Upper lobe of left lung (tissue), 6 donors: ENCODE measurements around the gene FAM118A. TPM values are rescaled to one million over a fixed set of nuclear protein-coding genes. Genes with fewer than 3 reads are reported as not detected.
"Not testable (repeated sequence)": the region's sequence is repeated elsewhere in the genome, so short reads cannot be mapped to it uniquely, and the experiment has no call there.

Source experiments
- ATAC-seq, 2 donors: fragments of 200-7000 bp; cut with Tn5 transposase; one replicate each; pipeline ENCODE4 v1.9.1; 2022; ENCODE audit warnings: mild to moderate bottlenecking in 2 of 2, moderate library complexity in 2 of 2; ENCODE audit not compliant: low FRiP score in 2 of 2
- DNase-seq, 2 donors: peaks; one replicate each; pipeline ENCODE4 v3.0.0-alpha.2; 2019 to 2020
- H3K27ac ChIP-seq, 4 donors: fragments of 200-600 bp; sonication (generic); one replicate each; pipeline ENCODE4 v1.5.1; 2016 to 2019
- H3K27me3 ChIP-seq, 4 donors: fragments of 200-600 bp; sonication (generic); one replicate each; pipeline ENCODE4 v1.5.1; 2017 to 2019
- H3K36me3 ChIP-seq, 4 donors: fragments of 200-600 bp; sonication (generic); one replicate each; pipeline ENCODE4 v1.5.1; 2016 to 2019
- H3K4me1 ChIP-seq, 4 donors: fragments of 200-600 bp; sonication (generic); one replicate each; pipeline ENCODE4 v1.5.1; 2018 to 2019
- H3K4me3 ChIP-seq, 4 donors: fragments of 200-600 bp; sonication (generic); one replicate each; pipeline ENCODE4 v1.5.1; 2017 to 2019; ENCODE audit warnings: mild to moderate bottlenecking in 2 of 4, moderate library complexity in 1 of 4
- H3K9me3 ChIP-seq, 4 donors: fragments of 200-600 bp; sonication (generic); one replicate each; pipeline ENCODE4 v1.5.1; 2018 to 2019
- EP300 ChIP-seq, 4 donors: sonication (generic); formaldehyde crosslinking; IDR thresholded peaks; one replicate each; pipeline ENCODE4 v1.5.1; 2017; ENCODE audit warnings: antibody characterized with exemption in 4 of 4, control low read depth in 2 of 4
- POLR2A ChIP-seq, 4 donors: fragments of 450-650 bp; IDR thresholded peaks; one replicate each; pipeline ENCODE4 v1.5.1; 2016 to 2017; ENCODE audit warnings: antibody characterized with exemption in 4 of 4, mild to moderate bottlenecking in 2 of 4
- POLR2AphosphoS5 ChIP-seq, 2 donors: sonication (generic); formaldehyde crosslinking; IDR thresholded peaks; one replicate each; pipeline ENCODE4 v1.5.1; 2017; ENCODE audit warnings: antibody characterized with exemption in 2 of 2
- WGBS, 2 donors: methylation state at CpG; one replicate each; pipeline ENCODE4 v1.1.5; 2017 to 2018; 5-methylcytosine and 5-hydroxymethylcytosine counted together
- total RNA-seq, 6 donors: library from RNA; depleted of rRNA in 4 of 6; stranded (reverse); fragments of >200 nt in 4 of 6; gene quantifications; one replicate each; pipeline versions ENCODE4 v1.1.0 to v1.2.1, GENCODE V29; 2016 to 2021
- TF ChIP-seq, protein P1 (sequence below), 6 experiments: fragments of 450-650 bp in 4 of 6; fragments of 200-600 bp in 2 of 6; sonication (generic) in 2 of 6; IDR thresholded peaks; one replicate each; pipeline ENCODE4 v1.5.1; 2016 to 2019; ENCODE audit warnings: antibody characterized with exemption in 6 of 6
- donor health status: DM: no; HTN: no; CAD: no; lungs with moderate emphysema.
- donor health status: DM: no; HTN: yes; CAD: no; lungs with severe emphysema.

FAM118A gene
- 100 to 1,000 TPM in 2 of 6 donors, 10 to 100 TPM in 3, 1 to 10 TPM in 1; 9.2 to 161 (median 27.6) TPM for total RNA-seq

DNA sequence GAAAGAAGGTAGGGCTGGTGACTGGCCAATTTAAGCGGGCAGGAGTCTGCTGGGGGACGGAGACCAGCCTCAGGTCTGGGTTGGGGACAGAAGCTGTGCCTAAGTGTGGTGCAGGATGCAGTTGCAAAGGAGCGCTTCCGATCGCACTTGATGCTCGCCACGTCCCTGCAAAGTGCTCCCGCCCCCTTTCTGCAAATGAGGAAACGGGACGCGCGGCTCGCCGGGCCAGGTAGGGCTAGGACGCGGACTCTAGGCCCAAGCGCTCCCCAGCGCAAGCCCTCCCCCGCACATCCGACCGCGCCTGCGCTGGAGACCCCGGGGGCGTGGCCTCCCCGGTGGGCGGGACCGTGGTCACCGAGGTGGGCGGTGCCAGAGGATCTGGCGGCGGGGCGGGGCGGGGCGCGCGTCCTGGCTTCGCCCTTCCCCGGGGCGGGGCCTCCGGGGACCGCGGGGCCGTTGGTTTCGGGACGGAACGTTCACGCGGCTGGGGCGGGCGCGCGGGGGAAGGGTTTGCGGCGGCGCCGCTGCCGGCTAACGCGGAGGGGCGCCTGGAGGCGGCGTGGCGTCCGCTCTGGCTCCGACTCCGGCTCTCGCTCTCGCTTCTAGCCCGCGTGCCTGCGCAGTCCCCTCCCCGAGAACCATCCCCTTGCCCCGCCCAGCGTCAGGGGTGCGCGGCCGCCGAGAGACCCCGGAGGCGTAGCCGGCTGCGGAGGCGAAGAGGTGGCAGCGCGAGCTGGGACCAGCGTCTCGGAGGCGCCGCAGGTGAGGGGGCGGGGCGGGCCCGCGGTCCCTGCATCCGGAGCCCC, at the start of gene FAM118A:
TSS of gene FAM118A (plus strand) at position 513 of the 806 bp plus-strand sequence. CDS start 12,446 bp downstream, outside the sequence.
- peak; percentile 96 to 100 for DNase-seq
- Histone ChIP-seq H3K4me3 (peak within 1 kb of the TSS; percentile 88 to 99 (median 96)), H3K27ac (peak within 1 kb of the TSS; percentile 63 to 91 (median 84)), H3K9me3 (no peaks in the 10 kb centered on the region), H3K36me3 (no peaks in the 10 kb centered on the region), H3K4me1 (peaks cover 19 to 35% (median 21%) of the 10 kb centered on the region in 4 donors), H3K27me3 (no peaks in the 10 kb centered on the region)
- peak; percentile 97 to 98 for ATAC-seq
- TF ChIP-seq POLR2AphosphoS5 (IDR thresholded peaks at IDR 0.05) (peak; percentile 44 to 85), EP300 (IDR thresholded peaks at IDR 0.05) (no peak), POLR2A (IDR thresholded peaks at IDR 0.05) (peak in 2 of 4 donors; percentile 65 to 84)
- TF ChIP-seq, protein P1, sequence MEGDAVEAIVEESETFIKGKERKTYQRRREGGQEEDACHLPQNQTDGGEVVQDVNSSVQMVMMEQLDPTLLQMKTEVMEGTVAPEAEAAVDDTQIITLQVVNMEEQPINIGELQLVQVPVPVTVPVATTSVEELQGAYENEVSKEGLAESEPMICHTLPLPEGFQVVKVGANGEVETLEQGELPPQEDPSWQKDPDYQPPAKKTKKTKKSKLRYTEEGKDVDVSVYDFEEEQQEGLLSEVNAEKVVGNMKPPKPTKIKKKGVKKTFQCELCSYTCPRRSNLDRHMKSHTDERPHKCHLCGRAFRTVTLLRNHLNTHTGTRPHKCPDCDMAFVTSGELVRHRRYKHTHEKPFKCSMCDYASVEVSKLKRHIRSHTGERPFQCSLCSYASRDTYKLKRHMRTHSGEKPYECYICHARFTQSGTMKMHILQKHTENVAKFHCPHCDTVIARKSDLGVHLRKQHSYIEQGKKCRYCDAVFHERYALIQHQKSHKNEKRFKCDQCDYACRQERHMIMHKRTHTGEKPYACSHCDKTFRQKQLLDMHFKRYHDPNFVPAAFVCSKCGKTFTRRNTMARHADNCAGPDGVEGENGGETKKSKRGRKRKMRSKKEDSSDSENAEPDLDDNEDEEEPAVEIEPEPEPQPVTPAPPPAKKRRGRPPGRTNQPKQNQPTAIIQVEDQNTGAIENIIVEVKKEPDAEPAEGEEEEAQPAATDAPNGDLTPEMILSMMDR (IDR thresholded peaks at IDR 0.05), result peak in 3 of 6 experiments; percentile 11 to 38 (median 14)
- 1 to 3% methylated on average over 22 to 27 of the region's 95 CpGs for WGBS, 2 donors

DNA sequence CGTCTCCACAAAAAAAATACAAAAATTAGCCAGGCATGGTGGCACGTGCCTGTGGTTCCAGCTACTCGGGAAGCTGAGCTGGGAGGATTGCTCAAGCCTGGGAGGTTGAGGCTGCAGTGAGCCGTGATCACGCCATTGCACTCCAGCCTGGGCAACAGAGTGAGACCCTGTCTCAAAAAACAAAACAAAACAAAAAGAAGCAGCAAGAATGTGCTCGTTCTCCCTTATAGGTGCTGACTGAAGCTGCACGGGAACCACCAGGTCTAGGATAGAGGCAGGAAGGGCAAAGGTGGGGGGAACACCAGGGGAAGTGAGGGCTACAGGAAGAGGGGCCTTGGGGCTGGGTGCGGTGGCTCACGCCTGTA, 49.4 kb upstream of the FAM118A start:
- H3K4me3 ChIP-seq, ATAC-seq, H3K9me3 ChIP-seq, H3K27me3 ChIP-seq, DNase-seq, H3K36me3 ChIP-seq, H3K27ac ChIP-seq: not testable (repeated sequence)
- 77 to 88% methylated on average over 9 of the region's 9 CpGs for WGBS, 2 donors
- peaks cover 10 to 13% (median 12%) of the 10 kb centered on the region in 4 donors for H3K4me1 ChIP-seq

DNA sequence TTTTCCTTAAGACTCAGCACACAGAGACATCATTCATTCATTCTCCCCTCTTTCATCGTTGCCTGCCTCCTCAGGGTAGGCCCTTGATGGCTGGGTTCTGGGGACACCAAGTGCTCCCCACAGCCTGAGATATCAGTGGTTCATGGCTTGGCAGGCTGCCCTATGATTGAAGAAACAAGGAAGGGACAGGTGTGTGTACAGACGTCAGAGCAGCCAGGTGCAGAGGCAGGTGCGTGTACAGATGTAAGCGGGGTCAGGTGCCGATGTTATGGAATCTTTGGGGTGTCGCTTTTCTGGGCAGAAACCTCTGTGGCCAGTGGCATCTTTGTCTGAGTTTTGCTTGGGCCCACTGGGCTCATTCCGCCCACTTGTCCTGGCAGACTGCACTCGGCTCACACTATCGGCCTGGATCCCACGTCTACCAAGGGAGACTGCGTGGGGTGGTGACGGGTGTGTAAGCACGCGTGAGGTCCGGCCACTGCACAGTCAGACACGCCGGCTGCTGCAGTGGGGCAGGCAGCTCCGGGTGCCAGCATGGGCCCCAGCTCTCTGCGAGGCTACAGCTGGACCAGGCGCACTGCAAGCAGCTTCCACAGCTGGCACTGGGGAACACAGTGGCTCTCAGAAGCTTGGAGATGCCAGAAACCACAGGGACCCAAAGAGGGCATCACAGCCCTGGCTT, 48.2 kb upstream of the FAM118A start:
- H3K27me3 ChIP-seq, result no peaks in the 10 kb centered on the region
- 82 to 84% methylated on average over 9 to 16 of the region's 20 CpGs for WGBS, 2 donors
- no peak overlapping the region for H3K4me3 ChIP-seq
- ATAC-seq, result no peak
- H3K27ac ChIP-seq, result no peak overlapping the region
- DNase-seq, result no peak
- no peak for TF ChIP-seq EP300 (IDR thresholded peaks at IDR 0.05)
- TF ChIP-seq POLR2A (IDR thresholded peaks at IDR 0.05), result no peak
- TF ChIP-seq, protein P1 (IDR thresholded peaks at IDR 0.05), result no peak
- no peak for TF ChIP-seq POLR2AphosphoS5 (IDR thresholded peaks at IDR 0.05)
- peaks cover 10 to 13% (median 12%) of the 10 kb centered on the region in 4 donors for H3K4me1 ChIP-seq
- no peaks in the 10 kb centered on the region for H3K36me3 ChIP-seq
- H3K9me3 ChIP-seq, result no peaks in the 10 kb centered on the region

DNA sequence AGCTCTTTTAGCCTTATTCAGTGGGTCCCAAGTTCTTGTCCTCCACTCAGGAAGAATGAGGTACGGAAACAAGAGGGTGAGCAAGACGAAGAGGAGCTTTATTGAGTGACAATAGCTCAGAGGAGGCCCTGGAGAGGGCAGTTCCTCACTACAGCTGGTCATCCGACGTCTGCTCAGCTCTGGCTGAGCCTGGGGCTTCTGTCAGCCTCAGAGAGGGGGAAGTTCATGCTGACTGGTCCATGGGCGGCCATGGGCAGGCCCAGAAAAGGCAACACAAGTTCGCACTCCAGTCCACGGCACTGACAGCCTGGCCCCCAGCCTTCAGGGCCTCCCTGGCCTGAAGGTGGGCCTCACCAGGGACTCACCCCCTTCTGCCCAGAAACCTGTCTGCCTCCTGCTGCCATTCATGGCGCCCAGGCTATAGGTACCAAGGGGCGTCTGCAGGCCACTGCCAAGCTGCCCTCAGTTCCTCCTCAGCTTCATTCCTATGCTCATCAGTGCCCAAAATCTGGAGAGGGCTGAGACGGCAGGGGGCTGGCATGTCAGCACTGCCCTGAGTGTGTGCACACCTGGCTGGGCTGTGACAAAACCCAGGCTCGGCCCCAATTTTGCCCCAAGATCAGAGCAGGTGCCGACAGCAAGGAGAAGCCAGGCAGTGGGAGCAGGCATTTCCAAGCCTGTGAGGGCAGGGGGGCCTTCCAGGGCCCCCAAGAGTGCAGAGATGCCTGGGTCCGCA, 47.4 kb upstream of the FAM118A start:
- Histone ChIP-seq H3K36me3 (no peaks in the 10 kb centered on the region), H3K4me3 (no peak overlapping the region), H3K27ac (no peak overlapping the region), H3K9me3 (no peaks in the 10 kb centered on the region), H3K27me3 (no peaks in the 10 kb centered on the region), H3K4me1 (peaks cover 10 to 13% (median 12%) of the 10 kb centered on the region in 4 donors)
- TF ChIP-seq POLR2A (IDR thresholded peaks at IDR 0.05) (no peak), POLR2AphosphoS5 (IDR thresholded peaks at IDR 0.05) (no peak), EP300 (IDR thresholded peaks at IDR 0.05) (no peak)
- TF ChIP-seq, protein P1 (IDR thresholded peaks at IDR 0.05), result no peak
- ATAC-seq (peak; percentile 8 to 63), DNase-seq (no peak)
- 58 to 62% methylated on average over 5 to 11 of the region's 13 CpGs for WGBS, 2 donors
